GM12891 (cell line): ENCODE measurements around the gene GPR42. TPM values are rescaled to one million over a fixed set of nuclear protein-coding genes. Genes with fewer than 3 reads are reported as not detected.

Source experiments
- DNase-seq: peaks from one replicate; pipeline ENCODE4 v3.0.0; 2011; ENCODE audit warnings: low spot score; ENCODE audit not compliant: insufficient read length
- FAIRE-seq: peaks from 2 replicates; lab custom pipeline; 2011; peaks lifted over from hg19 to GRCh38; lab: Jason Lieb, UNC
- PAX5 ChIP-seq: IDR thresholded peaks from 2 replicates; pipeline ENCODE4 v1.6.1; 2011; ENCODE audit warnings: low read length, moderate library complexity, mild to moderate bottlenecking; ENCODE audit not compliant: insufficient read depth, severe bottlenecking
- POLR2A ChIP-seq: IDR thresholded peaks from 2 replicates; pipeline ENCODE4 v1.6.1; 2011; ENCODE audit warnings: low read depth, low read length, control low read depth
- POLR2AphosphoS5 ChIP-seq: IDR thresholded peaks from 2 replicates; pipeline ENCODE4 v1.6.1; 2011; ENCODE audit warnings: low read depth, low read length, control low read depth
- POU2F2 ChIP-seq: IDR thresholded peaks from 2 replicates; pipeline ENCODE4 v1.6.1; 2011; ENCODE audit warnings: low read depth, mild to moderate bottlenecking, control low read depth, low read length, moderate library complexity
- SPI1 ChIP-seq: IDR thresholded peaks from 2 replicates; pipeline ENCODE4 v1.6.1; 2011; ENCODE audit warnings: low read depth, low read length, control low read depth
- TAF1 ChIP-seq: IDR thresholded peaks from 2 replicates; pipeline ENCODE4 v1.6.1; 2011; ENCODE audit warnings: low read depth, low read length, control low read depth
- polyA plus RNA-seq: library from polyadenylated mRNA; unstranded; fragments of >200 nt; gene quantifications from one replicate; pipeline ENCODE4 v1.2.1, GENCODE V29; 2012; ENCODE audit warnings: low read depth, missing spikeins, inconsistent platforms; ENCODE audit not compliant: missing spikeins

GPR42 gene
- polyA plus RNA-seq, result 0.13 TPM

- TF ChIP-seq POU2F2 (no peak), POLR2A (no peak), POLR2AphosphoS5 (no peak), TAF1 (no peak), SPI1 (no peak), PAX5 (no peak)
- no peak for DNase-seq
- no peak for FAIRE-seq
Observed at GRCh38 chr19:35370722-35371121, at the start of gene GPR42. Gene GPR42 (plus strand): TSS chr19:35371068. CDS start chr19:35371360, 292 bp downstream.

GRCh38 chr19:35321291-35321690 lies 49.6 kb upstream of the GPR42 start:
- TF ChIP-seq PAX5 (no peak), POLR2A (no peak), POU2F2 (no peak), POLR2AphosphoS5 (no peak), TAF1 (no peak), SPI1 (no peak)
- FAIRE-seq, result no peak
- no peak for DNase-seq

GRCh38 chr19:35322014-35322413 lies 48.9 kb upstream of the GPR42 start:
- DNase-seq (no peak), FAIRE-seq (no peak)
- TF ChIP-seq POU2F2 (no peak), SPI1 (no peak), TAF1 (no peak), POLR2A (no peak), PAX5 (no peak), POLR2AphosphoS5 (no peak)

GRCh38 chr19:35327642-35328041 lies 43.2 kb upstream of the GPR42 start:
- peak; percentile 63 for FAIRE-seq

GRCh38 chr19:35328851-35329285 lies 42.0 kb upstream of the GPR42 start, which contains the start of gene CD22:
Gene CD22 (plus strand): TSS chr19:35329187. CDS start chr19:35332041, 2,854 bp downstream.
- DNase-seq (no peak), FAIRE-seq (peak; percentile 97)
- TF ChIP-seq POLR2AphosphoS5, result peak; percentile 93
- TF ChIP-seq SPI1, result peak; percentile 62
- TF ChIP-seq TAF1, result peak; percentile 84; the same call in 1 of the 2 replicates
- no peak for TF ChIP-seq PAX5
- peak; percentile 94 for TF ChIP-seq POLR2A

More at GRCh38 chr19:35327642-35328041, 43.2 kb upstream of the GPR42 start:
- DNase-seq, result no peak
- no peak for TF ChIP-seq POU2F2
- TF ChIP-seq POLR2AphosphoS5, result no peak
- TF ChIP-seq POLR2A, result no peak
- no peak for TF ChIP-seq PAX5
- TF ChIP-seq TAF1, result no peak
- TF ChIP-seq SPI1, result no peak

- FAIRE-seq (no peak), DNase-seq (no peak)
- TF ChIP-seq TAF1, result no peak
Observed at GRCh38 chr19:35329323-35329722, 41.5 kb upstream of the GPR42 start.

GRCh38 chr19:35330475-35330874 lies 40.4 kb upstream of the GPR42 start:
- peak; percentile 99 for FAIRE-seq

GRCh38 chr19:35331551-35332214 lies 39.2 kb upstream of the GPR42 start:
- DNase-seq (no peak), FAIRE-seq (peak; percentile 41)
- TF ChIP-seq TAF1 (no peak), POLR2AphosphoS5 (no peak), POU2F2 (no peak), POLR2A (no peak)

More at GRCh38 chr19:35330475-35330874, 40.4 kb upstream of the GPR42 start:
- no peak for DNase-seq
- TF ChIP-seq POU2F2 (peak; percentile 73), TAF1 (0 out of 2 replicates have a peak, but pooled peaks have one; percentile 15), PAX5 (peak; percentile 66), SPI1 (no peak), POLR2AphosphoS5 (peak; percentile 44; the same call in 1 of the 2 replicates), POLR2A (0 out of 2 replicates have a peak, but pooled peaks have one; percentile 33)

GRCh38 chr19:35332817-35333216 lies 38.1 kb upstream of the GPR42 start:
- no peak for DNase-seq
- peak; percentile 98 for FAIRE-seq
- TF ChIP-seq SPI1 (no peak), TAF1 (no peak), POLR2AphosphoS5 (peak; percentile 68; the same call in 1 of the 2 replicates), POLR2A (0 out of 2 replicates have a peak, but pooled peaks have one; percentile 44), POU2F2 (no peak), PAX5 (no peak)
